IMR-90 (cell line): ENCODE data around the gene SNCA. TPM values are rescaled to one million over a fixed set of nuclear protein-coding genes. Genes with fewer than 3 reads are reported as not detected.

Experiments
- ATAC-seq: fragments of 200-7000 bp; cut with Tn5 transposase; 2 replicates; pipeline ENCODE4 v1.9.1; 2020; ENCODE audit warnings: low read depth, mild to moderate bottlenecking, moderate library complexity
- BruUV-seq: library from RNA; stranded (reverse); fragments of 400-500 nt; replicated peaks from 2 replicates; lab custom pipeline; 2021; lab: Mats Ljungman, UMichigan
- CTCF ChIA-PET: fragments of 300-600 bp; formaldehyde crosslinking; extraction: SDS; loops from one replicate; lab custom pipeline; 2021; ENCODE audit warnings: antibody characterized with exemption; lab: Yijun Ruan, JAX
- POLR2A ChIA-PET: fragments of 300-600 bp; sonication (Branson Sonifier 250); formaldehyde crosslinking; loops from one replicate; lab custom pipeline; 2022; ENCODE audit warnings: antibody characterized with exemption; ENCODE audit not compliant: unreplicated experiment; lab: Charles Lee
- DNase-seq: peaks from one replicate; pipeline ENCODE4 v3.0.0; 2013
- H2AFZ ChIP-seq: replicated peaks from 2 replicates; pipeline ENCODE3; 2013; ENCODE audit warnings: low read length, mild to moderate bottlenecking; ENCODE audit not compliant: poor library complexity
- H2AK5ac ChIP-seq: 2 replicates; pipeline ENCODE4 v1.6.1; 2013; ENCODE audit warnings: low read depth, low read length, inconsistent platforms
- H2AK9ac ChIP-seq: replicated peaks from 2 replicates; pipeline ENCODE3; 2013; ENCODE audit warnings: mild to moderate bottlenecking, low read depth, low read length, moderate library complexity; ENCODE audit not compliant: poor library complexity
- H2BK120ac ChIP-seq: 2 replicates; pipeline ENCODE4 v1.6.1; 2013; ENCODE audit warnings: low read depth, low read length, inconsistent platforms
- H2BK15ac ChIP-seq: 3 replicates; pipeline ENCODE4 v1.6.1; 2013; ENCODE audit warnings: low read depth, low read length, inconsistent platforms
- H2BK20ac ChIP-seq: 2 replicates; pipeline ENCODE4 v1.6.1; 2013; ENCODE audit warnings: low read depth, mild to moderate bottlenecking, inconsistent platforms, low read length, moderate library complexity
- H2BK5ac ChIP-seq: 2 replicates; pipeline ENCODE4 v1.6.1; 2013; ENCODE audit warnings: mild to moderate bottlenecking, low read depth, low read length, inconsistent platforms; ENCODE audit not compliant: poor library complexity, severe bottlenecking
- H3K14ac ChIP-seq: replicated peaks from 2 replicates; pipeline ENCODE4 v1.6.1; 2013; ENCODE audit warnings: low read depth, low read length, inconsistent platforms
- H3K18ac ChIP-seq: 2 replicates; pipeline ENCODE4 v1.6.1; 2013; ENCODE audit warnings: low read depth, low read length, control low read depth
- H3K23ac ChIP-seq: 2 replicates; pipeline ENCODE4 v1.6.1; 2013; ENCODE audit warnings: low read depth, low read length, inconsistent platforms
- H3K27ac ChIP-seq: 2 replicates; pipeline ENCODE4 v1.5.1; 2013; ENCODE audit warnings: mild to moderate bottlenecking, control low read depth, low read length; ENCODE audit not compliant: insufficient read depth
- H3K27me3 ChIP-seq: 2 replicates; pipeline ENCODE4 v1.6.1; 2013; ENCODE audit warnings: low read length; ENCODE audit not compliant: control insufficient read depth, insufficient read depth
- H3K36me3 ChIP-seq: 2 replicates; pipeline ENCODE4 v1.6.1; 2013; ENCODE audit warnings: low read length, mixed read lengths; ENCODE audit not compliant: control insufficient read depth, insufficient read depth
- H3K4ac ChIP-seq: 2 replicates; pipeline ENCODE4 v1.6.1; 2013; ENCODE audit warnings: low read depth, low read length, inconsistent platforms
- H3K4me1 ChIP-seq: 2 replicates; pipeline ENCODE4 v1.6.1; 2013; ENCODE audit warnings: low read length, mixed read lengths; ENCODE audit not compliant: control insufficient read depth, insufficient read depth
- H3K4me2 ChIP-seq: 2 replicates; pipeline ENCODE4 v1.6.1; 2013; ENCODE audit warnings: low read depth, mild to moderate bottlenecking, control low read depth, low read length, moderate library complexity
- H3K4me3 ChIP-seq: 2 replicates; pipeline ENCODE4 v1.5.1; 2013; ENCODE audit warnings: low read depth, mild to moderate bottlenecking, control low read depth, low read length, moderate library complexity; ENCODE audit not compliant: insufficient read depth
- H3K56ac ChIP-seq: 2 replicates; pipeline ENCODE4 v1.6.1; 2013; ENCODE audit warnings: low read length, inconsistent platforms; ENCODE audit not compliant: insufficient read depth; ENCODE audit errors: extremely low read depth
- H3K79me1 ChIP-seq, 2 experiments: 2 replicates each; pipeline ENCODE4 v1.6.1; 2013; ENCODE audit warnings: low read length in 2 of 2, inconsistent platforms in 1 of 2, low read depth in 1 of 2
- H3K9ac ChIP-seq: 2 replicates; pipeline ENCODE4 v1.6.1; 2013; ENCODE audit warnings: low read depth, low read length, control low read depth
- H3K9me1 ChIP-seq: 2 replicates; pipeline ENCODE4 v1.6.1; 2013; ENCODE audit warnings: low read length, inconsistent platforms; ENCODE audit not compliant: insufficient read depth
- H3K9me3 ChIP-seq: 2 replicates; pipeline ENCODE4 v1.6.1; 2013; ENCODE audit warnings: low read length; ENCODE audit not compliant: control insufficient read depth, insufficient read depth
- H4K20me1 ChIP-seq: 2 replicates; pipeline ENCODE4 v1.6.1; 2013; ENCODE audit warnings: low read length, inconsistent platforms; ENCODE audit not compliant: insufficient read depth
- H4K5ac ChIP-seq: 2 replicates; pipeline ENCODE4 v1.6.1; 2013; ENCODE audit warnings: mild to moderate bottlenecking, low read depth, low read length, control low read depth
- H4K8ac ChIP-seq, 2 experiments: 2 replicates each; pipeline ENCODE4 v1.6.1; 2013; ENCODE audit warnings: low read depth in 2 of 2, low read length in 2 of 2, control low read depth in 1 of 2, inconsistent platforms in 1 of 2
- H4K91ac ChIP-seq: 2 replicates; pipeline ENCODE4 v1.6.1; 2013; ENCODE audit warnings: low read depth, low read length, inconsistent platforms; ENCODE audit not compliant: insufficient read depth
- BHLHE40 ChIP-seq: fragments of 150-350 bp; IDR thresholded peaks from 2 replicates; pipeline ENCODE4 v1.6.1; 2016; ENCODE audit warnings: mild to moderate bottlenecking, low read depth, low read length
- CEBPB ChIP-seq: IDR thresholded peaks from 2 replicates; pipeline ENCODE4 v1.6.1; 2012; ENCODE audit warnings: low read depth, low read length, improper control_type of control experiment
- FOS ChIP-seq: fragments of 150-350 bp; IDR thresholded peaks from 2 replicates; pipeline ENCODE4 v1.6.1; 2016; ENCODE audit warnings: low read depth, low read length
- MAFK ChIP-seq: IDR thresholded peaks from 2 replicates; pipeline ENCODE4 v1.6.1; 2012; ENCODE audit warnings: low read depth, low read length, improper control_type of control experiment
- MAZ ChIP-seq: IDR thresholded peaks from 2 replicates; pipeline ENCODE4 v1.6.1; 2012; ENCODE audit warnings: low read depth, mild to moderate bottlenecking, low read length, improper control_type of control experiment, moderate library complexity, borderline replicate concordance
- POLR2A ChIP-seq: IDR thresholded peaks from 2 replicates; pipeline ENCODE4 v1.6.1; 2012; ENCODE audit warnings: mild to moderate bottlenecking, low read depth, low read length
- RAD21 ChIP-seq: IDR thresholded peaks from 2 replicates; pipeline ENCODE4 v1.6.1; 2012; ENCODE audit warnings: low read length, improper control_type of control experiment
- RCOR1 ChIP-seq: IDR thresholded peaks from 2 replicates; pipeline ENCODE4 v1.6.1; 2012; ENCODE audit warnings: mild to moderate bottlenecking, low read length, improper control_type of control experiment; ENCODE audit not compliant: insufficient replicate concordance
- SMC3 ChIP-seq: fragments of 150-350 bp; IDR thresholded peaks from 2 replicates; pipeline ENCODE4 v1.6.1; 2016; ENCODE audit warnings: low read depth, mild to moderate bottlenecking, antibody characterized with exemption, low read length, moderate library complexity
- WGBS, 2 experiments: methylation state at CpG; one replicate each; pipeline versions ENCODE4 v1.1.5 to v1.1.7; 2013; ENCODE audit warnings: missing lambda C conversion rate in 2 of 2; ENCODE audit not compliant: insufficient read length in 1 of 2; ENCODE audit errors: extremely low coverage in 2 of 2; 5-methylcytosine and 5-hydroxymethylcytosine counted together
- dilution Hi-C: fragments of 300-500 bp; cut with HindIII; formaldehyde crosslinking; loops from one replicate; pipeline ENCODE4 v1.14.3; 2018; ENCODE audit warnings: low sequenced_read_pairs; ENCODE audit not compliant: unreplicated experiment
- in situ Hi-C: fragments of 300-500 bp; cut with MboI; formaldehyde crosslinking; loops from 3 replicates; pipeline ENCODE4 v1.14.3; 2019; ENCODE audit warnings: low sequenced_read_pairs, inconsistent platforms, mixed read lengths
- intact Hi-C: fragments of 100-400 bp; cut with micrococcal nuclease; formaldehyde crosslinking; loops from 2 replicates; pipeline ENCODE4 v1.10.0; 2022
- polyA plus RNA-seq, 3 experiments: library from polyadenylated mRNA; depleted of rRNA; stranded (reverse); fragments of >200 nt; gene quantifications; 2 replicates each; pipeline ENCODE4 v1.2.3, GENCODE V29; 2012; ENCODE audit warnings: low replicate concordance in 1 of 3
- total RNA-seq: library from RNA; depleted of rRNA; stranded (reverse); fragments of >200 nt; gene quantifications from 2 replicates; pipeline ENCODE4 v1.2.3, GENCODE V29; 2012
- TF ChIP-seq, protein P1 (sequence below): fragments of 150-350 bp; IDR thresholded peaks from 2 replicates; pipeline ENCODE4 v1.6.1; 2016; ENCODE audit warnings: low read depth, mild to moderate bottlenecking, low read length, moderate library complexity, borderline replicate concordance

The SNCA gene
- total and polyA plus RNA-seq, 2 of the 4 experiments (the other 2 are of a cell fraction): 0.36 to 0.46 TPM

DNA sequence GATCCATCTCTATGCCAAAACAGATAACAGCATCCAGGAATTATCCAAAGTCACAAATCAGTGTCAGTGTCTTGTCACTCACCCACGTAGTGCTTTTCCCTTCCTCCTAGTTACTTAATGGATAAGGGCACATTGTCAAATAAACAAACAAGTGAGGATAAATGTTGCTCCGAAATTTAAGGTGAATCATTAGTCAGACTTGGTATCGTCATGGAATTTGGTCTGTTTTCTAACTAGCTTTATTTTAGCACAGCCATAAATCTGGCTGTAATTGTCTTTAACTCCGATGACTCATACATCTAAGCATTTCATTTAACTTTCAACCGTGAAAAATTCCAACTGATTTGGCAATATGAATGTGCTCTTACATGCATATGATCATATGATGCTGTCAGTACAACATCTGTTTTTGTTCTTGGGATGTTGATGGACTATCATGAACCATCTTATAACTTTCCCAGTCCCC lies 83.3 kb downstream of the SNCA start:
- Histone ChIP-seq H3K9me1 (peaks cover 4% of the 10 kb centered on the region; the same call in 1 of the 2 replicates), H4K20me1 (peaks cover 5% of the 10 kb centered on the region; the same call in 1 of the 2 replicates), H3K4me1 (peaks cover 3% of the 10 kb centered on the region), H3K4ac (peak overlapping the region; percentile 68), H2BK20ac (peak overlapping the region; percentile 70), H2BK15ac (0 out of 3 replicates have a peak overlapping the region, but pooled peaks have one; percentile 33), H3K4me2 (peak overlapping the region; percentile 74), H3K9ac (peak overlapping the region; percentile 9; the same call in 1 of the 2 replicates), H3K23ac (peak overlapping the region; percentile 50; the same call in 1 of the 2 replicates), H3K27me3 (no peaks in the 10 kb centered on the region), H2AK9ac (no peak overlapping the region), H3K18ac (peak overlapping the region; percentile 72), H2BK5ac (peak overlapping the region; percentile 77), H3K27ac (peak overlapping the region; percentile 86; the same call in 1 of the 2 replicates), H2BK120ac (peak overlapping the region; percentile 67; the same call in 1 of the 2 replicates), H4K5ac (peak overlapping the region; percentile 36), H3K79me1 (no peaks in the 10 kb centered on the region), H3K14ac (peak overlapping the region; percentile 5; the same call in 1 of the 2 replicates), H3K9me3 (no peaks in the 10 kb centered on the region), H3K4me3 (no peak overlapping the region), H2AK5ac (peak overlapping the region; percentile 16; the same call in 1 of the 2 replicates), H4K91ac (peak overlapping the region; percentile 28; the same call in 1 of the 2 replicates), H3K56ac (peak overlapping the region; percentile 48), H4K8ac (peak overlapping the region; percentile 7 to 44; a peak in 2 of 4 replicates), H3K36me3 (no peaks in the 10 kb centered on the region), H2AFZ (peak overlapping the region; percentile 33)
- peak; percentile 68 for ATAC-seq
- no TSS peak for BruUV-seq
- POLR2A ChIA-PET: no interaction called here
- TF ChIP-seq CEBPB (peak; percentile 97), RAD21 (no peak), FOS (peak; percentile 96), POLR2A (no peak), SMC3 (no peak), RCOR1 (no peak), MAZ (no peak), BHLHE40 (peak; percentile 68), MAFK (no peak)
- TF ChIP-seq, protein P1, sequence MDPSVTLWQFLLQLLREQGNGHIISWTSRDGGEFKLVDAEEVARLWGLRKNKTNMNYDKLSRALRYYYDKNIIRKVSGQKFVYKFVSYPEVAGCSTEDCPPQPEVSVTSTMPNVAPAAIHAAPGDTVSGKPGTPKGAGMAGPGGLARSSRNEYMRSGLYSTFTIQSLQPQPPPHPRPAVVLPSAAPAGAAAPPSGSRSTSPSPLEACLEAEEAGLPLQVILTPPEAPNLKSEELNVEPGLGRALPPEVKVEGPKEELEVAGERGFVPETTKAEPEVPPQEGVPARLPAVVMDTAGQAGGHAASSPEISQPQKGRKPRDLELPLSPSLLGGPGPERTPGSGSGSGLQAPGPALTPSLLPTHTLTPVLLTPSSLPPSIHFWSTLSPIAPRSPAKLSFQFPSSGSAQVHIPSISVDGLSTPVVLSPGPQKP: no peak
- CTCF ChIA-PET: no interaction called here
- dilution Hi-C loops: no loop called here
- WGBS, 2 experiments: no CpG with 5 or more reads among the region's 5 CpGs
- intact Hi-C loops: no loop called here
- in situ Hi-C loops: no loop called here
- peak; percentile 95 for DNase-seq
